MCF 10A (cell line): ENCODE results near the gene B4GALT5. TPM values are rescaled to one million over a fixed set of nuclear protein-coding genes. Genes with fewer than 3 reads are reported as not detected.

Experiments used
- BruUV-seq: library from RNA; stranded (reverse); fragments of 400-500 nt; replicated peaks from 2 replicates; lab custom pipeline; 2021; lab: Mats Ljungman, UMichigan
- CTCF ChIA-PET: fragments of 300-600 bp; sonication (Branson Sonifier 250); formaldehyde crosslinking; extraction: SDS; loops from one replicate; lab custom pipeline; 2021; ENCODE audit warnings: antibody characterized with exemption, inconsistent platforms; lab: Yijun Ruan, JAX
- POLR2A ChIA-PET: fragments of 300-600, 350-650 bp; sonication (Branson Sonifier 250); formaldehyde crosslinking; extraction: SDS; loops from one replicate; lab custom pipeline; 2020; ENCODE audit warnings: antibody characterized with exemption, inconsistent platforms; lab: Yijun Ruan, JAX
- DNase-seq: peaks from one replicate; pipeline ENCODE4 v3.0.0-alpha.2; 2018; ENCODE audit not compliant: unreplicated experiment
- H3K27ac Mint-ChIP-seq: one replicate; pipeline ENCODE4 v1.8.0; 2022; ENCODE audit warnings: mild to moderate bottlenecking, low read depth, mixed read lengths; ENCODE audit not compliant: unreplicated experiment
- H3K27me3 Mint-ChIP-seq: one replicate; pipeline ENCODE4 v1.8.0; 2022; ENCODE audit warnings: mixed read lengths; ENCODE audit not compliant: insufficient read depth, unreplicated experiment
- H3K36me3 Mint-ChIP-seq: one replicate; pipeline ENCODE4 v1.8.0; 2022; ENCODE audit warnings: mild to moderate bottlenecking, moderate library complexity, mixed read lengths; ENCODE audit not compliant: insufficient read depth, unreplicated experiment
- H3K4me1 Mint-ChIP-seq: one replicate; pipeline ENCODE4 v1.8.0; 2022; ENCODE audit warnings: mixed read lengths; ENCODE audit not compliant: insufficient read depth, unreplicated experiment
- H3K4me3 Mint-ChIP-seq: one replicate; pipeline ENCODE4 v1.8.0; 2022; ENCODE audit warnings: mild to moderate bottlenecking, moderate library complexity, mixed read lengths; ENCODE audit not compliant: unreplicated experiment
- H3K9me3 Mint-ChIP-seq: one replicate; pipeline ENCODE4 v1.8.0; 2022; ENCODE audit warnings: mixed read lengths; ENCODE audit not compliant: unreplicated experiment
- CTCF ChIP-seq: fragments of 200-600 bp; IDR thresholded peaks from one replicate; pipeline ENCODE4 v1.8.0; 2022; ENCODE audit warnings: antibody characterized with exemption, mild to moderate bottlenecking; ENCODE audit not compliant: unreplicated experiment
- intact Hi-C: fragments of 100-400 bp; cut with micrococcal nuclease; formaldehyde crosslinking; loops from 2 replicates; pipeline ENCODE4 v1.14.1; 2022
- total RNA-seq: library from RNA; stranded (reverse); gene quantifications from 2 replicates; pipeline ENCODE4 v1.2.3, GENCODE V29; 2022

Gene B4GALT5
- total RNA-seq, 1 experiment from 2014 or later, result 17.1 TPM

DNA sequence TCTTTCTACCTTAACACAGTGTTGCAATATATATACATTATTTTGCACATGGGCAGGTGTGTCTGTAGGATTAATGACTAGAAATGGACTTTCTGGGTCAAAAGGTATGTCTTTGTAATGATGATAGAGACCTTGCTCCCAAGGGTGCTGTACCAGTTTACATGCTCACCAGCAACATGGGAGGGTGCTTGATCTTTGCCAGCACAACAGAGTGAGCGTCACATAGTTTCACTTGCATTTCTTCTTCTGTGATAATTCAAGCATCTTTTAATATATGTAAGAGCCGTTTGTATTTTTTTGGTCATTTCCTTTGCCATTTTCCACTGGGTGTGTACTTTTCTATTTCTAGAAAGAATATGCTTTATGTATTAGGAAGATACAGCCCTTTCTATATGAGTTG is 23.6 kb upstream of the B4GALT5 start:
- Mint-ChIP-seq H3K27ac (no peak overlapping the region), H3K4me1 (peaks cover 5% of the 10 kb centered on the region), H3K36me3 (no peaks in the 10 kb centered on the region), H3K4me3 (no peak overlapping the region), H3K9me3 (no peaks in the 10 kb centered on the region), H3K27me3 (no peaks in the 10 kb centered on the region)
- ChIA-PET POLR2A (no interaction called here), CTCF (no interaction called here)
- intact Hi-C loops, result no loop called here
- TF ChIP-seq CTCF, result no peak
- no peak for DNase-seq
- BruUV-seq, result no TSS peak

GRCh38 chr20:49729780-49730179 is 16.1 kb upstream of the B4GALT5 start:
- H3K4me1 Mint-ChIP-seq, result no peaks in the 10 kb centered on the region
- no peaks in the 10 kb centered on the region for H3K27me3 Mint-ChIP-seq
- H3K36me3 Mint-ChIP-seq, result no peaks in the 10 kb centered on the region
- ChIA-PET CTCF (interaction anchor here (1.7 kb wide), 1 partner anchor 116 kb away, joined by 6 read pairs; no protein-coding TSS in a partner anchor), POLR2A (no interaction called here)
- no peak for DNase-seq
- no peak for TF ChIP-seq CTCF
- intact Hi-C loops, result no loop called here
- BruUV-seq, result no TSS peak
- no peak overlapping the region for H3K27ac Mint-ChIP-seq
- H3K9me3 Mint-ChIP-seq, result no peaks in the 10 kb centered on the region
- H3K4me3 Mint-ChIP-seq, result no peak overlapping the region

- no peaks in the 10 kb centered on the region for H3K4me1 Mint-ChIP-seq
- no peaks in the 10 kb centered on the region for H3K27me3 Mint-ChIP-seq
- intact Hi-C loops, result no loop called here
- no peak overlapping the region for H3K4me3 Mint-ChIP-seq
- ChIA-PET POLR2A (no interaction called here), CTCF (interaction anchor here (0.6 to 1.7 kb wide), 4 partner anchors 107 to 162 kb away, joined by 3 to 6 read pairs (median 4); no protein-coding TSS in a partner anchor)
- no peak for DNase-seq
- no TSS peak for BruUV-seq
- no peak for TF ChIP-seq CTCF
- no peak overlapping the region for H3K27ac Mint-ChIP-seq
- no peaks in the 10 kb centered on the region for H3K36me3 Mint-ChIP-seq
- H3K9me3 Mint-ChIP-seq, result no peaks in the 10 kb centered on the region
These were observed 14.5 kb upstream of the B4GALT5 start for GRCh38 chr20:49727894-49728885.

GRCh38 chr20:49727478-49727877 is 13.8 kb upstream of the B4GALT5 start:
- no peak overlapping the region for H3K27ac Mint-ChIP-seq
- no peaks in the 10 kb centered on the region for H3K9me3 Mint-ChIP-seq
- peak; percentile 65 for DNase-seq
- no peak for TF ChIP-seq CTCF
- intact Hi-C loops, result no loop called here
- CTCF ChIA-PET, result interaction anchor here (0.6 to 0.7 kb wide), 2 partner anchors 106 to 163 kb away, joined by 4 to 5 read pairs; no protein-coding TSS in a partner anchor
- POLR2A ChIA-PET, result no interaction called here
- no peak overlapping the region for H3K4me3 Mint-ChIP-seq
- H3K36me3 Mint-ChIP-seq, result no peaks in the 10 kb centered on the region
- no peaks in the 10 kb centered on the region for H3K4me1 Mint-ChIP-seq
- no peaks in the 10 kb centered on the region for H3K27me3 Mint-ChIP-seq
- BruUV-seq, result no TSS peak
